Fibroblast of lung (primary cell): ENCODE data around the gene ZNF655. TPM values are rescaled to one million over a fixed set of nuclear protein-coding genes. Genes with fewer than 3 reads are reported as not detected.

Experiments
- DNase-seq, 2 donors: peaks; one replicate each; pipeline versions ENCODE4 v3.0.0 to v3.0.0-alpha.2; 2010; ENCODE audit warnings: low read depth in 2 of 2
- H2AFZ ChIP-seq: 2 replicates; pipeline ENCODE4 v1.5.1; 2012; ENCODE audit warnings: low read length, control low read depth, inconsistent platforms
- H3K27ac ChIP-seq: 2 replicates; pipeline ENCODE4 v1.5.1; 2011; ENCODE audit warnings: low read length, control low read depth; ENCODE audit not compliant: insufficient read depth
- H3K27me3 ChIP-seq: 2 replicates; pipeline ENCODE4 v1.5.1; 2011; ENCODE audit warnings: mild to moderate bottlenecking, low read length; ENCODE audit not compliant: control insufficient read depth, insufficient read depth
- H3K36me3 ChIP-seq: 2 replicates; pipeline ENCODE4 v1.5.1; 2011; ENCODE audit warnings: low read length; ENCODE audit not compliant: control insufficient read depth, insufficient read depth
- H3K4me1 ChIP-seq: 2 replicates; pipeline ENCODE4 v1.5.1; 2011; ENCODE audit warnings: low read length; ENCODE audit not compliant: control insufficient read depth, insufficient read depth; ENCODE audit errors: extremely low read depth
- H3K4me2 ChIP-seq: 2 replicates; pipeline ENCODE4 v1.5.1; 2011; ENCODE audit warnings: low read length, control low read depth; ENCODE audit not compliant: insufficient read depth; ENCODE audit errors: extremely low read depth
- H3K4me3 ChIP-seq, 4 experiments: fragments of 200-600 bp in 1 of 4; sonication (generic) in 1 of 4; replicated peaks in 1 of 4; 2 replicates each; pipeline ENCODE4 v1.5.1; 2011 to 2016; ENCODE audit warnings: low read length in 4 of 4, low read depth in 3 of 4, mild to moderate bottlenecking in 3 of 4, control low read depth in 2 of 4, inconsistent platforms in 1 of 4, mixed read lengths in 1 of 4; ENCODE audit not compliant: insufficient read depth in 1 of 4; ENCODE audit errors: control extremely low read depth in 1 of 4
- H3K79me2 ChIP-seq: 2 replicates; pipeline ENCODE4 v1.5.1; 2012; ENCODE audit warnings: mild to moderate bottlenecking, low read length, inconsistent platforms; ENCODE audit not compliant: control insufficient read depth, insufficient read depth
- H3K9ac ChIP-seq: 2 replicates; pipeline ENCODE4 v1.5.1; 2011; ENCODE audit warnings: mild to moderate bottlenecking, low read length, control low read depth; ENCODE audit not compliant: insufficient read depth
- H3K9me3 ChIP-seq: 2 replicates; pipeline ENCODE4 v1.5.1; 2012; ENCODE audit warnings: low read depth, low read length; ENCODE audit not compliant: control insufficient read depth, insufficient read depth
- H4K20me1 ChIP-seq: 2 replicates; pipeline ENCODE4 v1.5.1; 2011; ENCODE audit warnings: low read length; ENCODE audit not compliant: control insufficient read depth, insufficient read depth; ENCODE audit errors: extremely low read depth
- EZH2 ChIP-seq: IDR thresholded peaks from 2 replicates; pipeline ENCODE4 v1.5.1; 2012; ENCODE audit warnings: low read length, control low read depth, mild to moderate bottlenecking; ENCODE audit errors: missing control alignments
- polyA plus RNA-seq, 2 donors: library from polyadenylated mRNA; depleted of rRNA in 1 of 2; stranded (reverse) in 1 of 2; unstranded in 1 of 2; fragments of >200 nt; gene quantifications; 2 replicates each; pipeline ENCODE4 v1.2.1, GENCODE V29; 2011 to 2012; ENCODE audit warnings: missing spikeins in 1 of 2
- total RNA-seq: library from RNA; depleted of rRNA; stranded (reverse); fragments of >200 nt; gene quantifications from 2 replicates; pipeline ENCODE4 v1.2.1, GENCODE V29; 2014
- TF ChIP-seq, protein P1 (sequence below), 2 donors: IDR thresholded peaks in 1 of 2; conservative IDR thresholded peaks in 1 of 2; 1 replicate in 1 of 2; 2 replicates in 1 of 2; pipeline ENCODE4 v1.5.1; 2011 to 2012; ENCODE audit warnings: low read length in 2 of 2, control low read depth in 1 of 2, inconsistent platforms in 1 of 2, low read depth in 1 of 2, mild to moderate bottlenecking in 1 of 2

The ZNF655 gene
- total and polyA plus RNA-seq, 2 donors (not counting 1 experiment from before 2014, with no cell fraction given), result 60.4 to 92.6 TPM

DNA sequence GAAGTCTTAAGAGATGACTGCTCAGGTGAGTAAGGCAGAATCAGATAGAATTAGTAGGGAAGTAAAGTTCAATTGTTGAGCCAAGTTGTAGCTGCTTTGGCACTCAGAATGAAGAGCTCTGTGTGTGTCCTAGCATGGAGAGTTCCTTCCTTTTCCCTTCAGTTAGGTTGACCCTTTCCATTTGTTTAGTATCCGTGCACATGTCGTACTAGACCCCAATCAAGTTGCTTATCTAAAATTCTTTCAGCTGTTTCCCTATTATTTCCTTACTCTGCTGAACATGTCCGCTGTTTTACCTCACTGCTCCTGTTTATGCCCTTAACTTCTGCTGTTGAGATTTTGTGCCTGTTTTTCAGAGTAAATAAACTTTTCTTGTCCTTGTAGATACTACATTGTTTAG lies 13.3 kb downstream of the ZNF655 start:
- H3K27ac ChIP-seq, result no peak overlapping the region
- H3K9ac ChIP-seq, result no peak overlapping the region
- no peak overlapping the region for H3K4me2 ChIP-seq
- H3K4me1 ChIP-seq, result no peaks in the 10 kb centered on the region
- no peak for TF ChIP-seq EZH2
- TF ChIP-seq, protein P1, sequence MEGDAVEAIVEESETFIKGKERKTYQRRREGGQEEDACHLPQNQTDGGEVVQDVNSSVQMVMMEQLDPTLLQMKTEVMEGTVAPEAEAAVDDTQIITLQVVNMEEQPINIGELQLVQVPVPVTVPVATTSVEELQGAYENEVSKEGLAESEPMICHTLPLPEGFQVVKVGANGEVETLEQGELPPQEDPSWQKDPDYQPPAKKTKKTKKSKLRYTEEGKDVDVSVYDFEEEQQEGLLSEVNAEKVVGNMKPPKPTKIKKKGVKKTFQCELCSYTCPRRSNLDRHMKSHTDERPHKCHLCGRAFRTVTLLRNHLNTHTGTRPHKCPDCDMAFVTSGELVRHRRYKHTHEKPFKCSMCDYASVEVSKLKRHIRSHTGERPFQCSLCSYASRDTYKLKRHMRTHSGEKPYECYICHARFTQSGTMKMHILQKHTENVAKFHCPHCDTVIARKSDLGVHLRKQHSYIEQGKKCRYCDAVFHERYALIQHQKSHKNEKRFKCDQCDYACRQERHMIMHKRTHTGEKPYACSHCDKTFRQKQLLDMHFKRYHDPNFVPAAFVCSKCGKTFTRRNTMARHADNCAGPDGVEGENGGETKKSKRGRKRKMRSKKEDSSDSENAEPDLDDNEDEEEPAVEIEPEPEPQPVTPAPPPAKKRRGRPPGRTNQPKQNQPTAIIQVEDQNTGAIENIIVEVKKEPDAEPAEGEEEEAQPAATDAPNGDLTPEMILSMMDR (conservative IDR thresholded peaks at IDR 0.05 in 1 of 2, IDR thresholded peaks at IDR 0.05 in 1 of 2; ENCODE audit: low read depth in 1 of 2, low read length in 2 of 2), result no peak
- peaks cover 14% of the 10 kb centered on the region for H3K36me3 ChIP-seq
- no peaks in the 10 kb centered on the region for H3K9me3 ChIP-seq
- peaks cover 6% of the 10 kb centered on the region for H3K79me2 ChIP-seq
- DNase-seq, result no peak
- H3K4me3 ChIP-seq, result no peak overlapping the region
- H2AFZ ChIP-seq, result no peak overlapping the region
- H3K27me3 ChIP-seq, result no peaks in the 10 kb centered on the region
- H4K20me1 ChIP-seq, result no peaks in the 10 kb centered on the region

DNA sequence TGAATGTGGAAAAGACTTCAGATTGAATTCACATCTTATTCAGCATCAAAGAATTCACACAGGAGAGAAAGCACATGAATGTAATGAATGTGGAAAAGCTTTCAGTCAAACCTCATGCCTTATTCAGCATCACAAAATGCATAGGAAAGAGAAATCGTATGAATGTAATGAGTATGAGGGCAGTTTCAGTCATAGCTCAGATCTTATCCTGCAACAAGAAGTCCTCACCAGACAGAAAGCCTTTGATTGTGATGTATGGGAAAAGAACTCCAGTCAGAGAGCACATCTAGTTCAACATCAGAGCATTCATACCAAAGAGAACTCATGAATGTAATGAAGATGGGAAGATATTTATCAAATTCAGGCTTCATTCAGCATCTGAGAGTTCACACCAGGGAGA lies 14.8 kb downstream of the ZNF655 start:
- Histone ChIP-seq H3K9ac (no peak overlapping the region), H4K20me1 (no peaks in the 10 kb centered on the region), H3K79me2 (peaks cover 3% of the 10 kb centered on the region), H3K4me3 (no peak overlapping the region), H3K27me3 (no peaks in the 10 kb centered on the region), H3K9me3 (no peaks in the 10 kb centered on the region), H2AFZ (no peak overlapping the region), H3K4me1 (no peaks in the 10 kb centered on the region), H3K36me3 (peaks cover 14% of the 10 kb centered on the region), H3K27ac (no peak overlapping the region), H3K4me2 (no peak overlapping the region)
- TF ChIP-seq, protein P1 (conservative IDR thresholded peaks at IDR 0.05 in 1 of 2, IDR thresholded peaks at IDR 0.05 in 1 of 2; ENCODE audit: low read depth in 1 of 2, low read length in 2 of 2), result no peak
- TF ChIP-seq EZH2, result no peak
- no peak for DNase-seq

DNA sequence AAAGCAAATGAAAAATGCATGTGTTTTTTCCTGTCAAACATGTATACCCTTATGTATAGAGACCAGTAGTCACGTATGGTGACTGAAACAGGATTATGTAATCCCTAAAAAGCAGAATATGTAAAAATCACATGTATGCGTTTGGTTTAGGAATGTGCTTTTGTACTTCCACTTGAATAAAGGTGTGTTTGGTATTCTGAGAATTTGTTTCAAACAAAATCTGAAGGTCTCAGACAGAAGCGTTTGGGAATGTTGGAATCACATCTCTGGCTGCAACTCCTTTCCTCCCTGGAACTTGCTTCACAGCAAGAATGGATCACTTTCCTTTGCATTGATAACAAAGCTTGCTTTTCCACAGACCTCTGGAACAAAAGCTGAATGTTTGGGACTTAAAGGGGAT lies 17.8 kb downstream of the ZNF655 start:
- no peak overlapping the region for H3K9ac ChIP-seq
- no peak overlapping the region for H3K27ac ChIP-seq
- no peaks in the 10 kb centered on the region for H3K9me3 ChIP-seq
- TF ChIP-seq, protein P1 (conservative IDR thresholded peaks at IDR 0.05 in 1 of 2, IDR thresholded peaks at IDR 0.05 in 1 of 2; ENCODE audit: low read depth in 1 of 2, low read length in 2 of 2), result no peak
- TF ChIP-seq EZH2, result no peak
- H4K20me1 ChIP-seq, result no peaks in the 10 kb centered on the region
- DNase-seq, result no peak
- no peak overlapping the region for H2AFZ ChIP-seq
- H3K79me2 ChIP-seq, result no peaks in the 10 kb centered on the region
- H3K27me3 ChIP-seq, result no peaks in the 10 kb centered on the region
- H3K4me1 ChIP-seq, result peaks cover 7% of the 10 kb centered on the region
- H3K4me3 ChIP-seq, result no peak overlapping the region
- peaks cover 9% of the 10 kb centered on the region for H3K36me3 ChIP-seq
- H3K4me2 ChIP-seq, result no peak overlapping the region
